Ishikawa (cell line): ENCODE data around the gene TSHZ3.

ENCODE experiments used
- CEBPB ChIP-seq: IDR thresholded peaks from 2 replicates; pipeline ENCODE4 v1.6.1; 2012
- CREB1 ChIP-seq: IDR thresholded peaks from 2 replicates; pipeline ENCODE4 v1.6.1; 2012; ENCODE audit warnings: low read depth
- EGR1 ChIP-seq: IDR thresholded peaks from 2 replicates; pipeline ENCODE4 v1.6.1; 2012
- EP300 ChIP-seq: IDR thresholded peaks from 2 replicates; pipeline ENCODE4 v1.6.1; 2012; ENCODE audit warnings: borderline replicate concordance
- FOXM1 ChIP-seq: IDR thresholded peaks from 2 replicates; pipeline ENCODE4 v1.6.1; 2012; ENCODE audit warnings: low read depth, borderline replicate concordance
- MAX ChIP-seq: IDR thresholded peaks from 2 replicates; pipeline ENCODE4 v1.6.1; 2012
- RAD21 ChIP-seq: IDR thresholded peaks from 2 replicates; pipeline ENCODE4 v1.6.1; 2012; ENCODE audit warnings: low read depth
- REST ChIP-seq: IDR thresholded peaks from 2 replicates; pipeline ENCODE4 v1.6.1; 2012; ENCODE audit warnings: low read depth, mild to moderate bottlenecking
- TAF1 ChIP-seq: IDR thresholded peaks from 2 replicates; pipeline ENCODE4 v1.6.1; 2012; ENCODE audit warnings: low read depth, mild to moderate bottlenecking
- TEAD4 ChIP-seq: IDR thresholded peaks from 2 replicates; pipeline ENCODE4 v1.6.1; 2012
- USF1 ChIP-seq: IDR thresholded peaks from 2 replicates; pipeline ENCODE4 v1.6.1; 2012
- YY1 ChIP-seq: IDR thresholded peaks from 2 replicates; pipeline ENCODE4 v1.6.1; 2012; ENCODE audit warnings: low read depth
- ZBTB7A ChIP-seq: IDR thresholded peaks from 2 replicates; pipeline ENCODE4 v1.6.1; 2012; ENCODE audit warnings: low read depth

GRCh38 chr19:31252441-31252840 lies 96.8 kb downstream of the TSHZ3 start:
- TF ChIP-seq ZBTB7A (no peak), EGR1 (no peak), REST (no peak), TAF1 (no peak), CEBPB (no peak), RAD21 (no peak), EP300 (no peak), TEAD4 (no peak), MAX (no peak), YY1 (no peak), CREB1 (no peak), FOXM1 (no peak), USF1 (no peak)
